H1 (cell line): Measurements from ENCODE around the gene FLCN. TPM values are rescaled to one million over a fixed set of nuclear protein-coding genes. Genes with fewer than 3 reads are reported as not detected.

Source experiments
- CTCF ChIA-PET: fragments of 300-600 bp; sonication (Branson Sonifier 250); formaldehyde crosslinking; loops from one replicate; lab custom pipeline; 2021; ENCODE audit not compliant: partially characterized antibody; lab: Charles Lee
- POLR2A ChIA-PET: fragments of 300-600 bp; sonication (Branson Sonifier 250); formaldehyde crosslinking; loops from one replicate; lab custom pipeline; 2021; ENCODE audit warnings: inconsistent platforms; ENCODE audit not compliant: partially characterized antibody; lab: Charles Lee
- DNase-seq, 2 experiments: peaks; one replicate each; pipeline versions ENCODE4 v3.0.0 to v3.0.0-alpha.2; 2010 to 2022; ENCODE audit warnings: low spot score in 2 of 2, low read depth in 1 of 2, mixed read lengths in 1 of 2
- FAIRE-seq: peaks from 2 replicates; lab custom pipeline; 2011; peaks lifted over from hg19 to GRCh38; lab: Jason Lieb, UNC
- H2AFZ ChIP-seq: 2 replicates; pipeline ENCODE4 v1.8.1; 2012; ENCODE audit warnings: low read length, inconsistent platforms
- H2AK5ac ChIP-seq: 2 replicates; pipeline ENCODE4 v1.6.1; 2013; ENCODE audit warnings: low read depth, low read length
- H2BK120ac ChIP-seq: replicated peaks from 2 replicates; pipeline ENCODE3; 2013; ENCODE audit warnings: low read depth, low read length, inconsistent platforms
- H2BK12ac ChIP-seq: 2 replicates; pipeline ENCODE4 v1.6.1; 2013; ENCODE audit warnings: low read depth, low read length
- H2BK15ac ChIP-seq: 2 replicates; pipeline ENCODE4 v1.6.1; 2013; ENCODE audit warnings: low read length
- H2BK20ac ChIP-seq: 2 replicates; pipeline ENCODE4 v1.6.1; 2013; ENCODE audit warnings: low read length
- H2BK5ac ChIP-seq: 2 replicates; pipeline ENCODE4 v1.6.1; 2013; ENCODE audit warnings: low read depth, low read length
- H3K14ac ChIP-seq: 2 replicates; pipeline ENCODE4 v1.6.1; 2013; ENCODE audit warnings: inconsistent platforms; ENCODE audit not compliant: insufficient read length
- H3K18ac ChIP-seq: 2 replicates; pipeline ENCODE4 v1.6.1; 2013; ENCODE audit warnings: low read length; ENCODE audit errors: extremely low read depth
- H3K23ac ChIP-seq: 2 replicates; pipeline ENCODE4 v1.6.1; 2013; ENCODE audit warnings: inconsistent platforms; ENCODE audit not compliant: insufficient read length
- H3K23me2 ChIP-seq: 2 replicates; pipeline ENCODE4 v1.6.1; 2013; ENCODE audit warnings: low read depth, low read length
- H3K27ac ChIP-seq: 2 replicates; pipeline ENCODE4 v1.6.1; 2011; ENCODE audit warnings: low read depth, low read length, inconsistent platforms
- H3K27me3 ChIP-seq, 4 experiments: replicated peaks in 1 of 4; 1 replicate in 1 of 4; 2 replicates in 3 of 4; pipeline versions ENCODE4 v1.6.1 to v1.8.1; 2011 to 2013; ENCODE audit warnings: low read length in 3 of 4, mild to moderate bottlenecking in 3 of 4, inconsistent platforms in 2 of 4, mixed read lengths in 2 of 4, moderate library complexity in 1 of 4; ENCODE audit not compliant: control insufficient read depth in 3 of 4, insufficient read depth in 3 of 4; ENCODE audit errors: extremely low read depth in 1 of 4
- H3K36me3 ChIP-seq, 4 experiments: 2 replicates each; pipeline versions ENCODE4 v1.6.1 to v1.8.1; 2011 to 2013; ENCODE audit warnings: mild to moderate bottlenecking in 4 of 4, low read length in 3 of 4, moderate library complexity in 2 of 4, control low read depth in 1 of 4, inconsistent platforms in 1 of 4; ENCODE audit not compliant: insufficient read depth in 4 of 4, control insufficient read depth in 2 of 4
- H3K4ac ChIP-seq: replicated peaks from 2 replicates; pipeline ENCODE3; 2013; ENCODE audit warnings: low read length, low read depth, mixed read lengths, inconsistent platforms; ENCODE audit not compliant: insufficient read length
- H3K4me1 ChIP-seq, 4 experiments: replicated peaks in 1 of 4; 1 replicate in 1 of 4; 2 replicates in 3 of 4; pipeline versions ENCODE4 v1.6.1 to v1.8.1; 2011 to 2013; ENCODE audit warnings: low read length in 3 of 4, inconsistent platforms in 2 of 4, mixed read lengths in 1 of 4; ENCODE audit not compliant: insufficient read depth in 4 of 4, control insufficient read depth in 3 of 4
- H3K4me2 ChIP-seq, 2 experiments: 2 replicates each; pipeline versions ENCODE4 v1.6.1 to v1.8.1; 2011 to 2013; ENCODE audit warnings: low read depth in 2 of 2, low read length in 2 of 2, control low read depth in 1 of 2, inconsistent platforms in 1 of 2, mild to moderate bottlenecking in 1 of 2; ENCODE audit not compliant: insufficient read depth in 1 of 2
- H3K4me3 ChIP-seq, 4 experiments: fragments of 200-600, 300-600 bp in 1 of 4; sonication (generic), shearing (Covaris generic), sonication (Bioruptor Twin) in 1 of 4; 2 replicates each; pipeline versions ENCODE4 v1.5.1 to v1.8.1; 2011 to 2016; ENCODE audit warnings: low read length in 4 of 4, low read depth in 3 of 4, control low read depth in 2 of 4, inconsistent platforms in 2 of 4, mild to moderate bottlenecking in 2 of 4, mixed read lengths in 1 of 4, moderate library complexity in 1 of 4; ENCODE audit not compliant: insufficient read depth in 2 of 4; ENCODE audit errors: extremely low read depth in 1 of 4
- H3K56ac ChIP-seq: replicated peaks from 2 replicates; pipeline ENCODE3; 2013; ENCODE audit warnings: low read depth, mild to moderate bottlenecking, mixed read lengths, low read length, inconsistent platforms; ENCODE audit not compliant: insufficient read length
- H3K79me1 ChIP-seq: 2 replicates; pipeline ENCODE4 v1.6.1; 2013; ENCODE audit warnings: low read depth, low read length, control low read depth
- H3K79me2 ChIP-seq, 2 experiments: 2 replicates each; pipeline versions ENCODE4 v1.6.1 to v1.8.1; 2012 to 2013; ENCODE audit warnings: low read length in 2 of 2, mild to moderate bottlenecking in 2 of 2, inconsistent platforms in 1 of 2; ENCODE audit not compliant: insufficient read depth in 2 of 2, control insufficient read depth in 1 of 2
- H3K9ac ChIP-seq, 4 experiments: replicated peaks in 1 of 4; 1 replicate in 1 of 4; 2 replicates in 3 of 4; pipeline versions ENCODE4 v1.6.1 to v1.8.1; 2011 to 2013; ENCODE audit warnings: low read depth in 3 of 4, low read length in 3 of 4, control low read depth in 2 of 4, mild to moderate bottlenecking in 2 of 4, moderate library complexity in 2 of 4, inconsistent platforms in 1 of 4; ENCODE audit errors: extremely low read depth in 1 of 4
- H3K9me3 ChIP-seq, 2 experiments: 2 replicates each; pipeline versions ENCODE4 v1.6.1 to v1.8.1; 2012 to 2013; ENCODE audit warnings: mild to moderate bottlenecking in 2 of 2, moderate library complexity in 2 of 2, control low read depth in 1 of 2, inconsistent platforms in 1 of 2, low read depth in 1 of 2, low read length in 1 of 2, mixed read lengths in 1 of 2; ENCODE audit not compliant: insufficient read depth in 2 of 2
- H4K20me1 ChIP-seq, 2 experiments: replicated peaks in 1 of 2; 2 replicates each; pipeline versions ENCODE3 to v1.8.1; 2011 to 2013; ENCODE audit warnings: inconsistent platforms in 2 of 2, low read length in 2 of 2, mild to moderate bottlenecking in 1 of 2; ENCODE audit not compliant: insufficient read depth in 2 of 2, control insufficient read depth in 1 of 2
- H4K5ac ChIP-seq: 2 replicates; pipeline ENCODE4 v1.6.1; 2013; ENCODE audit warnings: low read length, low read depth, mixed read lengths, inconsistent platforms; ENCODE audit not compliant: insufficient read length
- H4K8ac ChIP-seq: 2 replicates; pipeline ENCODE4 v1.8.0; 2013; ENCODE audit warnings: mild to moderate bottlenecking, moderate library complexity, low read length, inconsistent platforms; ENCODE audit not compliant: insufficient read depth; ENCODE audit errors: extremely low read depth
- H4K91ac ChIP-seq: replicated peaks from 2 replicates; pipeline ENCODE3; 2013; ENCODE audit warnings: low read length, mixed read lengths, inconsistent platforms; ENCODE audit not compliant: insufficient read length
- CEBPB ChIP-seq: IDR thresholded peaks from 2 replicates; pipeline ENCODE4 v1.6.1; 2012; ENCODE audit warnings: low read depth, low read length
- CHD2 ChIP-seq: IDR thresholded peaks from 2 replicates; pipeline ENCODE4 v1.6.1; 2012; ENCODE audit warnings: low read length, improper control_type of control experiment
- FOSL1 ChIP-seq: IDR thresholded peaks from 2 replicates; pipeline ENCODE4 v1.6.1; 2011; ENCODE audit warnings: mild to moderate bottlenecking, low read depth, low read length, moderate library complexity; ENCODE audit not compliant: insufficient read depth
- RBBP5 ChIP-seq: IDR thresholded peaks from 2 replicates; pipeline ENCODE4 v1.7.1; 2012; ENCODE audit warnings: low read depth, mild to moderate bottlenecking, inconsistent platforms, low read length, moderate library complexity, borderline replicate concordance
- RNF2 ChIP-seq: fragments of 200-900, 300-1000 bp; sonication (generic); IDR thresholded peaks from 2 replicates; pipeline ENCODE4 v1.7.1; 2016; ENCODE audit warnings: borderline replicate concordance, low read depth, mild to moderate bottlenecking, antibody characterized with exemption, low read length; ENCODE audit not compliant: poor library complexity, severe bottlenecking; ENCODE audit errors: missing control alignments
- SIX5 ChIP-seq: IDR thresholded peaks from 2 replicates; pipeline ENCODE4 v1.6.1; 2011; ENCODE audit warnings: mild to moderate bottlenecking, low read depth, low read length
- TAF1 ChIP-seq: IDR thresholded peaks from 2 replicates; pipeline ENCODE4 v1.6.1; 2011; ENCODE audit warnings: mild to moderate bottlenecking, low read depth, low read length
- TEAD4 ChIP-seq: IDR thresholded peaks from 2 replicates; pipeline ENCODE4 v1.6.1; 2012; ENCODE audit warnings: low read depth, low read length, inconsistent platforms, mixed read lengths
- WGBS, 2 experiments: shearing (Covaris generic) in 1 of 2; methylation state at CpG; one replicate each; pipeline versions ENCODE4 v1.1.6 to v1.1.7; 2013 to 2015; ENCODE audit warnings: low lambda C conversion rate in 2 of 2, mixed read lengths in 2 of 2, inconsistent platforms in 1 of 2, low coverage in 1 of 2, missing lambda C conversion rate in 1 of 2; ENCODE audit not compliant: insufficient replicate concordance in 2 of 2, insufficient coverage in 1 of 2, insufficient read length in 1 of 2; ENCODE audit errors: extremely low coverage in 1 of 2, missing lambda C conversion rate in 1 of 2; 5-methylcytosine and 5-hydroxymethylcytosine counted together
- polyA plus RNA-seq, 7 experiments: library from polyadenylated mRNA; depleted of rRNA in 3 of 7; stranded (reverse) in 5 of 7; unstranded in 2 of 7; fragments of >200 nt in 5 of 7; fragments of 200-250 nt in 2 of 7; gene quantifications; 1 replicate in 5 of 7; 2 replicates in 1 of 7; 4 replicates in 1 of 7; pipeline versions ENCODE4 v1.2.1 to v1.2.3, GENCODE V29; 2011 to 2013; ENCODE audit warnings: missing spikeins in 2 of 7, mixed read lengths in 2 of 7
- total RNA-seq: library from RNA; stranded (reverse); fragmentation: NEBNext Ultra II Directional; extraction: Animal tissue kit (Norgen Biotek cat#: 25700); gene quantifications from 2 replicates; pipeline ENCODE4 v1.2.1, GENCODE V29; 2021
- TF ChIP-seq, protein P1 (sequence below): IDR thresholded peaks from 2 replicates; pipeline ENCODE4 v1.6.1; 2012; ENCODE audit warnings: inconsistent platforms
- TF ChIP-seq, protein P2 (sequence below), 3 experiments: IDR thresholded peaks; 1 replicate in 2 of 3; 2 replicates in 1 of 3; pipeline versions ENCODE4 v1.5.1 to v1.6.1; 2011; ENCODE audit warnings: low read length in 3 of 3, mild to moderate bottlenecking in 3 of 3, inconsistent platforms in 2 of 3, low read depth in 1 of 3, moderate library complexity in 1 of 3; ENCODE audit not compliant: insufficient read depth in 1 of 3; ENCODE audit errors: control extremely low read depth in 1 of 3
- TF ChIP-seq, protein P3 (sequence below): IDR thresholded peaks from 2 replicates; pipeline ENCODE4 v1.6.1; 2012; ENCODE audit warnings: inconsistent platforms

The FLCN gene
- total and polyA plus RNA-seq, 2 of the 8 experiments (the other 6 are each of a cell fraction or from before 2014, with no cell fraction given), result 15.6 to 34.6 TPM

DNA sequence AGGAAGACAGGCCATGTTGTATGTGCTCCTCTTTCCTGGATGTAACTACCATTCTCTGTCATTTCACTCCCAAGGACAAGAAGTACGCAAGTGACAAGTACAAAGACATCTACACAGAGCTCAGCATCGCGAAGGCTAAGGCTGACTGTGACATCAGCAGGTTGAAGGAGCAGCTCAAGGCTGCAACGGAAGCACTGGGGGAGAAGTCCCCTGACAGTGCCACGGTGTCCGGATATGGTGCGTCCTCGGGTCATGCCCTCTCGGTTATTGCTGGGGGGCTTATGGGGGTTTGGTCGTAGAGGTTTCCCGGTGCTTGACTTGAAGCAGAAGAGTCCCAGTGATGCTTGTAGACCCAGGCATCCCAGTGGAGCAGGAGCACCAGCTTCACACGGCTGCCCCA, 59.8 kb downstream of the FLCN start:
- H2AK5ac ChIP-seq, result no peak overlapping the region
- no peaks in the 10 kb centered on the region for H3K9me3 ChIP-seq
- H2BK20ac ChIP-seq, result no peak overlapping the region
- ChIA-PET POLR2A (no interaction called here), CTCF (interaction anchor here (0.9 kb wide), 1 partner anchor 10 kb away, joined by 3 read pairs; no protein-coding TSS in a partner anchor)
- H3K18ac ChIP-seq, result no peak overlapping the region
- FAIRE-seq, result no peak
- no peak overlapping the region for H2BK12ac ChIP-seq
- no peak overlapping the region for H2AFZ ChIP-seq
- no peak overlapping the region for H3K27ac ChIP-seq
- WGBS, 2 experiments, result 93% methylated on average over 12 of the region's 12 CpGs; no CpG with 5 or more reads in 1 of the 2 experiments
- no peak overlapping the region for H3K9ac ChIP-seq
- no peak overlapping the region for H3K23ac ChIP-seq
- no peak overlapping the region for H4K8ac ChIP-seq
- peaks cover 5 to 43% (median 30%) of the 10 kb centered on the region in 4 experiments; a peak in 7 of 8 replicates for H3K36me3 ChIP-seq
- no peak overlapping the region for H3K56ac ChIP-seq
- peaks cover 0 to 13% of the 10 kb centered on the region in 2 experiments for H4K20me1 ChIP-seq
- no peaks in the 10 kb centered on the region for H3K27me3 ChIP-seq
- no peak overlapping the region for H4K5ac ChIP-seq
- no peak overlapping the region for H3K14ac ChIP-seq
- no peaks in the 10 kb centered on the region for H3K79me2 ChIP-seq
- H2BK120ac ChIP-seq, result no peak overlapping the region
- no peak overlapping the region for H4K91ac ChIP-seq
- H3K79me1 ChIP-seq, result no peaks in the 10 kb centered on the region
- H3K4me3 ChIP-seq, result no peak overlapping the region
- no peaks in the 10 kb centered on the region for H3K23me2 ChIP-seq
- no peak overlapping the region for H3K4ac ChIP-seq
- H2BK15ac ChIP-seq, result no peak overlapping the region
- H3K4me2 ChIP-seq, result no peak overlapping the region
- DNase-seq, result no peak
- H2BK5ac ChIP-seq, result no peak overlapping the region
- H3K4me1 ChIP-seq, result no peaks in the 10 kb centered on the region
- TF ChIP-seq FOSL1 (no peak), CHD2 (no peak), CEBPB (no peak), TEAD4 (no peak), RBBP5 (no peak), SIX5 (no peak), TAF1 (no peak), RNF2 (no peak)
- TF ChIP-seq, protein P1, sequence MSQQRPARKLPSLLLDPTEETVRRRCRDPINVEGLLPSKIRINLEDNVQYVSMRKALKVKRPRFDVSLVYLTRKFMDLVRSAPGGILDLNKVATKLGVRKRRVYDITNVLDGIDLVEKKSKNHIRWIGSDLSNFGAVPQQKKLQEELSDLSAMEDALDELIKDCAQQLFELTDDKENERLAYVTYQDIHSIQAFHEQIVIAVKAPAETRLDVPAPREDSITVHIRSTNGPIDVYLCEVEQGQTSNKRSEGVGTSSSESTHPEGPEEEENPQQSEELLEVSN, result no peak
- TF ChIP-seq, protein P2, sequence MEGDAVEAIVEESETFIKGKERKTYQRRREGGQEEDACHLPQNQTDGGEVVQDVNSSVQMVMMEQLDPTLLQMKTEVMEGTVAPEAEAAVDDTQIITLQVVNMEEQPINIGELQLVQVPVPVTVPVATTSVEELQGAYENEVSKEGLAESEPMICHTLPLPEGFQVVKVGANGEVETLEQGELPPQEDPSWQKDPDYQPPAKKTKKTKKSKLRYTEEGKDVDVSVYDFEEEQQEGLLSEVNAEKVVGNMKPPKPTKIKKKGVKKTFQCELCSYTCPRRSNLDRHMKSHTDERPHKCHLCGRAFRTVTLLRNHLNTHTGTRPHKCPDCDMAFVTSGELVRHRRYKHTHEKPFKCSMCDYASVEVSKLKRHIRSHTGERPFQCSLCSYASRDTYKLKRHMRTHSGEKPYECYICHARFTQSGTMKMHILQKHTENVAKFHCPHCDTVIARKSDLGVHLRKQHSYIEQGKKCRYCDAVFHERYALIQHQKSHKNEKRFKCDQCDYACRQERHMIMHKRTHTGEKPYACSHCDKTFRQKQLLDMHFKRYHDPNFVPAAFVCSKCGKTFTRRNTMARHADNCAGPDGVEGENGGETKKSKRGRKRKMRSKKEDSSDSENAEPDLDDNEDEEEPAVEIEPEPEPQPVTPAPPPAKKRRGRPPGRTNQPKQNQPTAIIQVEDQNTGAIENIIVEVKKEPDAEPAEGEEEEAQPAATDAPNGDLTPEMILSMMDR (IDR thresholded peaks at IDR 0.05; ENCODE audit: control extremely low read depth in 1 of 3, insufficient read depth in 1 of 3, low read depth in 1 of 3, low read length in 3 of 3), result no peak
- TF ChIP-seq, protein P3, sequence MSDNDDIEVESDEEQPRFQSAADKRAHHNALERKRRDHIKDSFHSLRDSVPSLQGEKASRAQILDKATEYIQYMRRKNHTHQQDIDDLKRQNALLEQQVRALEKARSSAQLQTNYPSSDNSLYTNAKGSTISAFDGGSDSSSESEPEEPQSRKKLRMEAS, result no peak
